SIG-M5 treated with dmso at 0.1 percent for 504 hours (cell line): ENCODE results near the gene CAPN1.

Experiments
- DNase-seq: peaks from one replicate; lab custom pipeline; 2025; ENCODE audit not compliant: unreplicated experiment; lab: John Stamatoyannopoulos, UW

Gene CAPN1

GRCh38 chr11:65159012-65159411 is 22.7 kb upstream of the CAPN1 start:
- DNase-seq: no peak

DNA sequence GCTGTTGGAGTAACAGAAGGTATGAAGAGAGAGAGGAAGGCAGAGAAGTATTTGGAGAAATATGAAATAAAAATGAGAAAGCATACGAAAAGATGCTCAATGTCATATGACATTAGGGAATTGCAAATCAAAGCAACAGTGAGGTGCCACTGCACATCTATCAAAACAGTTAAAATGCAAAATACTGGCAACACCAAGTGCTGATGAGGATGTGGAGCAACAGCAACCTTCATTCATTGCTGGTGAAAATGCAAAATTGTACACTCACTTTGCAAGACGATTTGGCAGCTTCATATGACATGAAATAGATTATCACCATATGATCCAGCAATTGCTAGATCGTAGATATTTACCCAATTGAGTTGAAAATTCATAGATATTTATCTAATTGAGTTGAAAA is 21.1 kb upstream of the CAPN1 start:
- no peak for DNase-seq

DNA sequence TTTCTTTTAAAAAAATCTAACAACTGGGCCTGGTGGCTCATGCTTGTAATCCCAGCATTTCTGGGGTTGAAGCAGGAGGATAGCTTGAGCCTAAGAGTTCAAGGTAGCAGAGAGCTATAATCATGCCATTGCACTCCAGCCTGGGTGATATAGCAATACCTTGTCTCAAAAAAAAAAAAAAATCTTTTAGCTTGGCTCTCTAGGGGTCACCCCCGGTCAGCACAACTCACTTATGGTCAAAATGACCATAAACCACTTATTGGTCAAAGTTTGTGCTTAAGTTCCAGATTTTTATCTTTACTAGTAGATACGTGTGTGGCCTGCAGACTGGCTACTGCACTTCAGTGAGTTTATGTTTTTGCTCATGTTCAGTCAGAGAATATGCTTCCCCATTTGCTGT is 18.0 kb upstream of the CAPN1 start:
- no peak for DNase-seq

GRCh38 chr11:65165410-65166317 is 16.1 kb upstream of the CAPN1 start:
- DNase-seq: no peak

GRCh38 chr11:65166893-65167292 is 14.8 kb upstream of the CAPN1 start:
- no peak for DNase-seq

DNA sequence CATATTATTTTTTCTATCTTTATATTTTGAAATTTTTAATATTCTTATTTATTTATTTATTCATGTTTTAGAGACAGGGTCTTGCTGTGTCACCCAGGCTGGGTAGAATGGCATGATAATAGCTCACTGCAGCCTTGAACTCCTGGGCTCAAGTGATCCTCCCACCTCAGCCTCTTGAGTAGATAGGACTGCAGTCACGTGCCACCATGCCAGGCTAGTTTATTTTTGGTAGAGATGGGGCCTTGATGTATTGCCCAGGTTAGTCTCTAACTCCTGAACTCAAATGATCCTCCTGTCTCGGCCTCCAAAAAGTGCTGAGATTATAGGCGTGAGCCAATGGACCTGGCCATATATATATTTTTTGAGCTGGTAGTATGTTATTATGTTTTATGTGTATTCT is 14.1 kb upstream of the CAPN1 start:
- DNase-seq: no peak

DNA sequence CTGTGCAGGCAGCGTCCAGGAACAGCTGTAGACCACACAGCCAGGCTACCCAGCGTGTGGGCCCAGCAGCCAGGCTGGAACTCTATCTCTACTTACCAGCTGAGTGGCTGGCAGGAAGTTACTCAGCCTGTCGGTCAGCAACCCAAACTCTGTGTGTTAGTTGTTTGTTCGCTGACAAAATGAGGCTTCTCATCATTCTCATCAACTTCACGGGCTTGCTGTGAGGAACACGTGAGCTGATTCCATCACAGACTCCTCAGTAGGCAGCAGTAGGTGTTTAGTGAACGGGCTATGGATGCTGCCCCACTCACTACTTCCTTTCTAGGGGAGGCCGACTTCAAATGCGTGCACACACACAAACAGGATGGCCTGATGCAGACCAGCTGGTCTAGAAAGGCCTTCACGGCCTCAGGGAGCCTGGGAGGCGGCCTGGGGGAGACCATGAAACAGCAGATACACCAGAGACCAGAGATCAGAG is 12.5 kb upstream of the CAPN1 start:
- DNase-seq: no peak

- no peak for DNase-seq
Measured at GRCh38 chr11:65170058-65170534, 11.6 kb upstream of the CAPN1 start, which contains the start of gene SPDYC. SPDYC (plus strand) TSS chr11:65170233; CDS start chr11:65171358, 1,125 bp downstream.

- no peak for DNase-seq
Measured at GRCh38 chr11:65172600-65172999, 9.1 kb upstream of the CAPN1 start.

GRCh38 chr11:65174571-65175010 is 7.1 kb upstream of the CAPN1 start:
- DNase-seq: peak; percentile 30

- DNase-seq: peak; percentile 37
Measured at GRCh38 chr11:65180877-65181568, 705 bp upstream of the CAPN1 start.

DNA sequence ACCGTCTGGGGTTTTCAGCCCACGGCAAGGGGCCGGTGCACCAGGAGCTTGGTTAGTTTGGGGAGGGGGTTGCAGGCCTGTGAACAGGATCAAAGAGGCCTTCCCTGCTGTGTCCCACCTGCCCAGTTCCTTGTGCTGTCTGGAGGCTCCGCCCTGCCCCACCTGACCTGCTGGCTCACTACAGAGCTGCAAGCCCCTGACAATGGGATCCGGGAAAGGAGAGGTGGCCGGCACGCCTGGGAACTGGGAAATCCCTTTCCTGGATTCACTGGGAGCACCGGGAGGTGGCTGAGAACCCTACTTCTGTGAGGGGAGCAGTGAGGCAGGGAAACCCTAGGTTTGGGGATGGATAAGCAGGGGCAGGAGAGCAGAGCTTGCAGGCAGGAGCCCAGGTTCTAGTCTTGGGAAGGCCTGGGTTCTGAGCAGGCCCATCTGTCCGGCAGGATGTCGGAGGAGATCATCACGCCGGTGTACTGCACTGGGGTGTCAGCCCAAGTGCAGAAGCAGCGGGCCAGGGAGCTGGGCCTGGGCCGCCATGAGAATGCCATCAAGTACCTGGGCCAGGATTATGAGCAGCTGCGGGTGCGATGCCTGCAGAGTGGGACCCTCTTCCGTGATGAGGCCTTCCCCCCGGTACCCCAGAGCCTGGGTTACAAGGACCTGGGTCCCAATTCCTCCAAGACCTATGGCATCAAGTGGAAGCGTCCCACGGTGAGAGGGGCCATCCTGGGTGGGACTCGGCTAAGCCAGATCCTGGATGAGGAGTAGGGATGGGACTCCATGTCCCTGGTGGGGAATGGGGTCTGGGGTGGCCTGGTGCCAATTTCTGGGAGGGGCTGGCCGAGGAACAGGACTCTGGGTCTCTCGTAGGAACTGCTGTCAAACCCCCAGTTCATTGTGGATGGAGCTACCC is 786 bp downstream of the CAPN1 start:
- DNase-seq: no peak

GRCh38 chr11:65183201-65183891 is 1.6 kb downstream of the CAPN1 start:
- DNase-seq: peak; percentile 12

DNA sequence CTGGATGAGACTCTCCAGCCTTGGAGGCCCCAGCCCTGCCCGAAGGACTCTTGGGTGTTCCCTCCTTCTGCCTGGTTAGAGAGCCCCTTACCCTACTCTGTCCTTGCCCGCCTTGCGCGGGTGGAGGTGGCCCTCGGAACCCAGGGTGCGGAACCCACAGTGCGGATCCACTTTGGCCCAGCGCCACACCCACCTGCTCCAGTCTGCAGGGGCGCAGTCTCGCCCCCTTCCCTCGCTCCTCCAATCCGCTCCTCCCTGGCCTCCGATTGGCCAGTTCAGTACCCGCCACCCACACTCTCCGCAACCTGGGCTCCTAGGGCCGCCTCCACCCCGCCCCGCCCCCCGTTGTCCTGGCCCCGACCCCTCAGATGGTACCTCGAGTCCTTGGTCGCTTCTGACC is 2.4 kb downstream of the CAPN1 start:
- no peak for DNase-seq

DNA sequence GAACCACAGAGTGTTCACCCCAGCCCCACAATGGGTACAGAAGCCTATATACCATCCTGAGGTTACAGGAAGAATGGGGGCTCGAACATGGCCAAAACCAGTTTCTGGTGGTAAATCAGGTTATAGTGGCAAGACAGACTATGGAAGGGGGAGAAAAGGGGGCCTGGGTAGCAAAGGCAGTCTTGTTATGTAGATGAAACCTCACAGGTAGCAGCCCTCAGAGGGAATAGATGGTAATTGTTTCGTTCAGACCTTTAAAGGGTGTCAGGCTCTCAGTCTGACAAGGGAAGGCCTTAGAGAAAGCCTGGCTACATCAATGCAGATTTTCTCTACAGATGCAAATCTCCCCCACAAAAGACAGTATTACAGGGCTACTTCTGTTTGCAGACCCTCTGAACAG is 3.4 kb downstream of the CAPN1 start:
- no peak for DNase-seq

DNA sequence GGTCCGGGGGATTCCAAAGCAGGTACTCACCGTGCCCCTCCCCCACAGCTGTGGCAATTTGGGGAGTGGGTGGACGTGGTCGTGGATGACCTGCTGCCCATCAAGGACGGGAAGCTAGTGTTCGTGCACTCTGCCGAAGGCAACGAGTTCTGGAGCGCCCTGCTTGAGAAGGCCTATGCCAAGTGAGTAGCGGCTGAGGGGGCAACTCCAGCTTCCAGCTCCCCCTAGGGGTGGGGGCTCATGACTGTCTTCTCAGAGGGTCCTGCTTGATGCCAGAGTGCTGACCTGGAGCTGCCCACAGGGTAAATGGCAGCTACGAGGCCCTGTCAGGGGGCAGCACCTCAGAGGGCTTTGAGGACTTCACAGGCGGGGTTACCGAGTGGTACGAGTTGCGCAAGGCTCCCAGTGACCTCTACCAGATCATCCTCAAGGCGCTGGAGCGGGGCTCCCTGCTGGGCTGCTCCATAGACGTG is 4.2 kb downstream of the CAPN1 start:
- no peak for DNase-seq

DNA sequence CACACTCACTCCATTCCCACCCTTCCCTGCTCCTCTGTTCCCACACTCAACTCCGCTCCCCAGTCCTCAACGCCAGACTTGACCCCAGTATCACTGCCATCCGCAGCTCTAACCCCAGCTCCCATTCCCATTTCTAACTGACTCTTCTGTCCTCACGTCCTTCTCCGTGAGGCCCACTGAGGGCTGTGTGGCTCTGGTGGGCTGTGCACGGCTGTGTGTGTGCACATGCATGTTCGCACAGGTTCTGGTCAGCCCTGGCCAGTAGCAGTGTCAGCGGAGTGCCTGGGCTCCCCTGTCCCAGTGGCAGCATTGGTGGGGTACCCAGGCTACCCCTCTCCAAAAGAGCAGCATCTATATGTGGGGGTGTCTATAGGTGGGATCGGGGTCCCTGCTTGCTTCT is 5.0 kb downstream of the CAPN1 start:
- DNase-seq: no peak

- DNase-seq: no peak
Measured at GRCh38 chr11:65187146-65187675, 5.5 kb downstream of the CAPN1 start.

DNA sequence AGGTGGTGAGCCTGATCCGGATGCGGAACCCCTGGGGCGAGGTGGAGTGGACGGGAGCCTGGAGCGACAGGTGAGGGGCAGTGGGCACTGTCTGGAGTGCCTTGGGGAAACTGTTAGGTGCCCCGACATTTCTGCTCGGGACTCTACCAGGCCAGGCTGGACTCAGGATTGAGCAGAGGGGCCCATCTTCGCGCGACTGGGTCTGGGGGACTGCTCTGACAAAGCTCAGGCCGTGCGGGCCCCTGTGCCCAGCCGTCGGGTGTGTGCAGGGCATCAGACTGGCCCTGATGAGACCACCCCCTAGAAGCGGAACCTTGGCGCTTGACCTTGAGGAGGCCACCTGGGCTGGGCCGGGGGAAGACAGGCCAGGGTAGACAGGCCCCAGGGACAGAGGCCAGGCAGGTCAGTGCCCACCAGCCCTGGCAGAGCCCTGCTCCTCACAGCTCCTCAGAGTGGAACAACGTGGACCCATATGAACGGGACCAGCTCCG is 6.3 kb downstream of the CAPN1 start:
- no peak for DNase-seq

- no peak for DNase-seq
Measured at GRCh38 chr11:65188486-65188885, 6.8 kb downstream of the CAPN1 start.
